HCT116 (cell line): ENCODE measurements around the gene CARNS1.

ENCODE experiments used
- CBX3 ChIP-seq: IDR thresholded peaks from 2 replicates; pipeline ENCODE4 v1.6.1; 2012; ENCODE audit warnings: low read depth
- CTCF ChIP-seq, 3 experiments: fragments of 200-600 bp in 1 of 3; sonication (generic) in 1 of 3; IDR thresholded peaks in 2 of 3; conservative IDR thresholded peaks in 1 of 3; 2 replicates each; pipeline ENCODE4 v1.5.1; 2012 to 2017; ENCODE audit warnings: low read depth in 2 of 3, low read length in 2 of 3, antibody characterized with exemption in 1 of 3, borderline replicate concordance in 1 of 3, control low read depth in 1 of 3, mild to moderate bottlenecking in 1 of 3, mixed read lengths in 1 of 3, mixed run types in 1 of 3, moderate library complexity in 1 of 3; ENCODE audit not compliant: insufficient read depth in 1 of 3
- EZH2 ChIP-seq: fragments of 200-600 bp; sonication (generic); IDR thresholded peaks from 2 replicates; pipeline ENCODE4 v1.6.1; 2017; ENCODE audit warnings: antibody characterized with exemption, mixed run types
- POLR2A ChIP-seq: IDR thresholded peaks from 2 replicates; pipeline ENCODE4 v1.7.0; 2011; ENCODE audit warnings: borderline replicate concordance; ENCODE audit not compliant: insufficient read depth, insufficient read length; ENCODE audit errors: extremely low read depth
- POLR2AphosphoS5 ChIP-seq: IDR thresholded peaks from 2 replicates; pipeline ENCODE4 v1.6.1; 2011; ENCODE audit warnings: mild to moderate bottlenecking, low read depth, low read length, moderate library complexity
- RAD21 ChIP-seq: IDR thresholded peaks from 2 replicates; pipeline ENCODE4 v1.6.1; 2012; ENCODE audit warnings: low read depth, mild to moderate bottlenecking
- SIN3A ChIP-seq: IDR thresholded peaks from 2 replicates; pipeline ENCODE4 v1.6.1; 2012; ENCODE audit warnings: low read depth
- YY1 ChIP-seq: IDR thresholded peaks from 2 replicates; pipeline ENCODE4 v1.6.1; 2011; ENCODE audit warnings: low read length, low read depth, moderate library complexity, mild to moderate bottlenecking; ENCODE audit not compliant: insufficient replicate concordance; ENCODE audit errors: extremely low read depth
- ZNF274 ChIP-seq: fragments of 200-500 bp; sonication (Bioruptor generic); IDR thresholded peaks from 2 replicates; pipeline ENCODE4 v1.6.1; 2014; ENCODE audit warnings: mild to moderate bottlenecking, low read depth, low read length, inconsistent platforms
- TF ChIP-seq, protein P1 (sequence below): IDR thresholded peaks from 2 replicates; pipeline ENCODE4 v1.6.1; 2012; ENCODE audit warnings: low read depth
- TF ChIP-seq, protein P2 (sequence below): IDR thresholded peaks from 2 replicates; pipeline ENCODE4 v1.6.1; 2012
- TF ChIP-seq, protein P3 (sequence below): IDR thresholded peaks from 2 replicates; pipeline ENCODE4 v1.6.1; 2012

DNA sequence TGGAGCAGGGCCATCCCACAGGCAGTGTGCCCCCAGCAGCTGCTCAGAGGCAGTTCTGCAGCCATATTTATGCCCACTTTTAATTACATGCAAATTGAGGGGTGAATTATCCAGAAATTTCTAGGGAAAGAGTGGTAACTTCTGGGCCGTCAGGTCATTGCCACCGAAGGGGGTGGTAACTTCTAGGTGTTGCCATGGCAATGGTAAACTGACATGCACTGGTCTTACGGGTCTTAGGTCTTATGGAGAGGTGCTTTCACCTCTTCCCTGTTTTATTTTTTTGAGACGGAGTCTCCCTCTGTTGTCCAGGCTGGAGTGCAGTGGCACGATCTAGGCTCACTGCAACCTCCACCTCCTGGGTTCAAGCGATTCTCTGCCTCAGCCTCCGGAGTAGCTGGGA is 57.4 kb downstream of the CARNS1 start:
- no peak for TF ChIP-seq CTCF (IDR thresholded peaks at IDR 0.05 in 2 of 3, conservative IDR thresholded peaks at IDR 0.05 in 1 of 3; ENCODE audit: borderline replicate concordance in 1 of 3, insufficient read depth in 1 of 3, low read depth in 2 of 3, low read length in 2 of 3)
- TF ChIP-seq, protein P1, sequence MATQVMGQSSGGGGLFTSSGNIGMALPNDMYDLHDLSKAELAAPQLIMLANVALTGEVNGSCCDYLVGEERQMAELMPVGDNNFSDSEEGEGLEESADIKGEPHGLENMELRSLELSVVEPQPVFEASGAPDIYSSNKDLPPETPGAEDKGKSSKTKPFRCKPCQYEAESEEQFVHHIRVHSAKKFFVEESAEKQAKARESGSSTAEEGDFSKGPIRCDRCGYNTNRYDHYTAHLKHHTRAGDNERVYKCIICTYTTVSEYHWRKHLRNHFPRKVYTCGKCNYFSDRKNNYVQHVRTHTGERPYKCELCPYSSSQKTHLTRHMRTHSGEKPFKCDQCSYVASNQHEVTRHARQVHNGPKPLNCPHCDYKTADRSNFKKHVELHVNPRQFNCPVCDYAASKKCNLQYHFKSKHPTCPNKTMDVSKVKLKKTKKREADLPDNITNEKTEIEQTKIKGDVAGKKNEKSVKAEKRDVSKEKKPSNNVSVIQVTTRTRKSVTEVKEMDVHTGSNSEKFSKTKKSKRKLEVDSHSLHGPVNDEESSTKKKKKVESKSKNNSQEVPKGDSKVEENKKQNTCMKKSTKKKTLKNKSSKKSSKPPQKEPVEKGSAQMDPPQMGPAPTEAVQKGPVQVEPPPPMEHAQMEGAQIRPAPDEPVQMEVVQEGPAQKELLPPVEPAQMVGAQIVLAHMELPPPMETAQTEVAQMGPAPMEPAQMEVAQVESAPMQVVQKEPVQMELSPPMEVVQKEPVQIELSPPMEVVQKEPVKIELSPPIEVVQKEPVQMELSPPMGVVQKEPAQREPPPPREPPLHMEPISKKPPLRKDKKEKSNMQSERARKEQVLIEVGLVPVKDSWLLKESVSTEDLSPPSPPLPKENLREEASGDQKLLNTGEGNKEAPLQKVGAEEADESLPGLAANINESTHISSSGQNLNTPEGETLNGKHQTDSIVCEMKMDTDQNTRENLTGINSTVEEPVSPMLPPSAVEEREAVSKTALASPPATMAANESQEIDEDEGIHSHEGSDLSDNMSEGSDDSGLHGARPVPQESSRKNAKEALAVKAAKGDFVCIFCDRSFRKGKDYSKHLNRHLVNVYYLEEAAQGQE = no peak
- no peak for TF ChIP-seq CBX3
- TF ChIP-seq YY1 = no peak
- TF ChIP-seq ZNF274 = no peak
- no peak for TF ChIP-seq POLR2A
- TF ChIP-seq, protein P2, sequence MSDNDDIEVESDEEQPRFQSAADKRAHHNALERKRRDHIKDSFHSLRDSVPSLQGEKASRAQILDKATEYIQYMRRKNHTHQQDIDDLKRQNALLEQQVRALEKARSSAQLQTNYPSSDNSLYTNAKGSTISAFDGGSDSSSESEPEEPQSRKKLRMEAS = no peak
- no peak for TF ChIP-seq RAD21
- no peak for TF ChIP-seq SIN3A
- TF ChIP-seq, protein P3, sequence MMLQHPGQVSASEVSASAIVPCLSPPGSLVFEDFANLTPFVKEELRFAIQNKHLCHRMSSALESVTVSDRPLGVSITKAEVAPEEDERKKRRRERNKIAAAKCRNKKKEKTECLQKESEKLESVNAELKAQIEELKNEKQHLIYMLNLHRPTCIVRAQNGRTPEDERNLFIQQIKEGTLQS = no peak
- no peak for TF ChIP-seq EZH2
- TF ChIP-seq POLR2AphosphoS5 = no peak
